Activated naive CD8-positive, alpha-beta T cell treated with anti-CD3 and anti-CD28 coated beads, Interleukin-2, amount 10 ng/mL, durations not matched to agents 7 days and 5 days (primary cell): ENCODE results near the gene NLRP1. TPM values are rescaled to one million over a fixed set of nuclear protein-coding genes. Genes with fewer than 3 reads are reported as not detected.
A peak's percentile ranks its signal among the peaks of the same experiment; 100 is the strongest.

Source experiments
- ATAC-seq: fragments of 150-1000 bp; cut with Tn5 transposase; one replicate; pipeline ENCODE4 v1.10.0; 2021; ENCODE audit warnings: low read depth, moderate library complexity
- POLR2A ChIA-PET: fragments of 350-600 bp; sonication (Branson Sonifier 250); formaldehyde crosslinking; loops from one replicate; lab custom pipeline; 2021; ENCODE audit warnings: antibody characterized with exemption; lab: Charles Lee
- DNase-seq: peaks from one replicate; pipeline ENCODE4 v3.0.0; 2021
- H3K27ac Mint-ChIP-seq: one replicate; pipeline ENCODE4 v1.8.0; 2022; ENCODE audit warnings: mild to moderate bottlenecking, mixed read lengths
- H3K27me3 Mint-ChIP-seq: one replicate; pipeline ENCODE4 v1.8.0; 2022; ENCODE audit warnings: mild to moderate bottlenecking, moderate library complexity, mixed read lengths
- H3K36me3 Mint-ChIP-seq: one replicate; pipeline ENCODE4 v1.8.0; 2021; ENCODE audit warnings: mild to moderate bottlenecking, mixed read lengths
- H3K4me1 Mint-ChIP-seq: one replicate; pipeline ENCODE4 v1.8.0; 2021; ENCODE audit warnings: mixed read lengths
- H3K4me3 Mint-ChIP-seq: one replicate; pipeline ENCODE4 v1.8.0; 2022; ENCODE audit warnings: mild to moderate bottlenecking, moderate library complexity, mixed read lengths
- H3K9me3 Mint-ChIP-seq: one replicate; pipeline ENCODE4 v1.8.0; 2021; ENCODE audit warnings: mixed read lengths
- total RNA-seq, 2 experiments: library from RNA; stranded (reverse); gene quantifications; one replicate each; pipeline ENCODE4 v1.2.3, GENCODE V29; 2021

The NLRP1 gene
- total RNA-seq, 2 experiments from 2014 or later: 120 to 126 TPM

DNA sequence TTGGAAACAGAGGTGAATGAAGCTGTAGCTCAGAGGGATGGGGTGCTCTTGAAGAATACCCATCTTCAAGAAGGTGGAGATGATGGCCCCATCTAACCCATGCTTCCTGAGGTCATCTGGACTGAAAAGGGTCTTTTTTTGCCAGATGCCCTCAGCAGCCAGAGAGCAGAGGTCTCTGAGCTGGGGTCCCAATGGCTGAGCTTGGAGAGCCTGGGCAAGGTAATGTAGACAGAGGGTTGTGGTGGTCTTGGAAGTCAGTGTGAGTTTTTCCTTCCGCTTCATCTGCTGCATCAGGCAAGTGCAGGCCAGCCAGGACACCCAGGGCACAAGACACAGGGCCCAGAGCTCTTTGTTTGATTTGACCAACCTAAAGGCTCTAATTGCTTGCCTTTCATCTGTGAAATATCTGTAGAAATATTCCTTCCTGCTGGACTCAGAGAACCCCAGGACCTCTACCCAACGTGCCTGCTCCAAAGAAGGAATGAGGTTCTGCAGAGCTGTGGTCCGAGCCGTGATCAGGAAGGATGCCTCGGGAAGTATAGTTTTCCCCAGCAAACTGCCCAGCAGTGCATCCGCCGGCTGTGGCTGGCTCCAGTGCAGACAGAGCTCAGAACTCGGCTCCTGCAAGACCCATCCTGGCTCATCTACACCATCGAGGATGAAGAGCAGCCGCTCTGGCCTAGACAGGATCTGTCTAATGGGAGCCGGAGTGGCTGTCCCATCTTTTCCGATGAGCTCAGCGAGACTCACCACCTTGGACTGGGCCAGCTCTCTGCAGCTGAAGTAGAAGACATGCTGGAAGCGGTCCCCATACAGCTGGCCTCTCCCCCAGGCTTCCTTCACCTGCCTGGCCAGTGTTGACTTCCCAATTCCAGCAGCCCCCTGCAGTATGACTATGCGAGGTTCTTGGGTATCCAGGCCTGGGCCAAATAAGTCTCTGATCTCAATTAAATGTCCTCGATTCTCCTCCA is 25.2 kb downstream of the NLRP1 start:
- Mint-ChIP-seq H3K27me3 (no peaks in the 10 kb centered on the region), H3K36me3 (peaks cover 40% of the 10 kb centered on the region)
- POLR2A ChIA-PET: interaction anchor here (0.5 kb wide), 1 partner anchor 508 kb away, joined by 4 read pairs; no protein-coding TSS in a partner anchor

DNA sequence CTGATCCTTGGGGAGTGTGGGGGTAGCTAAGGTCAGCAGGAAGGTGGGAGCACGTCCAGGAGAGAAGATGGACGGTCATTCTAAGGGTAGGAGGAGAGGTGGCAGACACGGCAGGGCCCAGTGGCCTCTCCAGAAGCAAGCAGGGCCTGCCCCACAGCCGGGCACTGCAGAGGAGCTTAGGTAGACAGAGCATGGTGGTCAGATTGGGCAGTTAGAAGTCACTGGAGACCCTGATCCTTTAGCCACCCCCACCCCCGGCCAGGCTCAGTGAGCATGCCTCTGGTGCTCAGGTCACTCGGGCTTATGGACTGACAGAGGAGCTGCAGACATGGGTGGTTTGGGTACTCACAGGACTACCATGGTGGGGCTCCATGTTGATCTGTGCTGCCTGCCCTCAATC is 26.3 kb downstream of the NLRP1 start:
- Mint-ChIP-seq H3K9me3 (no peaks in the 10 kb centered on the region), H3K4me3 (no peak overlapping the region), H3K27me3 (no peaks in the 10 kb centered on the region)

More for the DNA sequence above, 25.2 kb downstream of the NLRP1 start:
- no peak for ATAC-seq
- Mint-ChIP-seq H3K4me3 (no peak overlapping the region), H3K27ac (no peak overlapping the region), H3K9me3 (no peaks in the 10 kb centered on the region), H3K4me1 (peaks cover 12% of the 10 kb centered on the region)
- DNase-seq: no peak

DNA sequence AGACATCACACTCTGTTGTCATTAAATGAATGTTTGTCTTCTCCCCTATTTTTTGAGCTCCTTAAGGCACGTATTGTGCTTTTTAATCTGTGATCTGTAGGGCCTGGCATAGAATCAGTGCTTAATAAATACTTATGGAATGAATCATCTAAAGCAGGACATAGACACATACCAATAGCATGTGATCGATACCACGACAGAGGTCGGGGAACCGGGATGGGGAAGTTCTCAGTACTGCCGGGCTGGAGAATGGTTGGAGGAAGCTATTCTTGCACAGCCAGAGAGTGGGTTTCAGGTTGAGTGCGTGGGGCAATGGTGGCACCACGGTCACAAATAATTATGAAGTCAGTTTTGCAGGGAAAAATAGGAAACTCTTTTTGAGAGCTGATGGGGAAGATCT is 26.8 kb downstream of the NLRP1 start:
- Mint-ChIP-seq H3K27me3 (no peaks in the 10 kb centered on the region), H3K4me1 (peaks cover 7% of the 10 kb centered on the region), H3K36me3 (peaks cover 44% of the 10 kb centered on the region), H3K27ac (peak overlapping the region; percentile 28), H3K4me3 (no peak overlapping the region), H3K9me3 (no peaks in the 10 kb centered on the region)
- ATAC-seq (no peak), DNase-seq (no peak)
- POLR2A ChIA-PET: no interaction called here

More for the DNA sequence above, 26.3 kb downstream of the NLRP1 start:
- POLR2A ChIA-PET: no interaction called here
- Mint-ChIP-seq H3K4me1 (peaks cover 9% of the 10 kb centered on the region), H3K27ac (no peak overlapping the region), H3K36me3 (peaks cover 41% of the 10 kb centered on the region)
- no peak for DNase-seq
- no peak for ATAC-seq

DNA sequence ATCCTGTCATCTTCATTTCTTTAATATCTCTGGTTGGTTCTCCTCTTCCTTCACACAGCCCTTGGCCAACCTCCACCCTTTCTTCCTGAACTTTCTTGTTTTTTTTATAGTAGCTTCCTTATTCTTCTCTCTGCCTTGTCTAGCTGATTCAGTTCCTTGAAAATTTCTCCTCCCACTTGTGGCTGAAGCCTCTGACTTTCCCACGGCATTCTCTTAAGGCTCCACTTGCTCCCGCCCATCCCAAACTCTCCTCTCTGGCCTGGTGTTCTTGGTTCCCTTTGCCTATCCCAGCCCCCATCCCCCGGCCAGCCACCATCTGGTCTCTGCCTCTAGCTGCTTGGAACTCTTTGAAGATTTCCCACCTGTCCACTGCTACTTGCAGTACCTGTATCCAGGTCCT is 29.1 kb downstream of the NLRP1 start:
- Mint-ChIP-seq H3K27me3 (no peaks in the 10 kb centered on the region), H3K9me3 (no peaks in the 10 kb centered on the region), H3K36me3 (peaks cover 54% of the 10 kb centered on the region), H3K4me1 (peaks cover 7% of the 10 kb centered on the region), H3K4me3 (no peak overlapping the region), H3K27ac (peak overlapping the region; percentile 50)
- POLR2A ChIA-PET: no interaction called here
- ATAC-seq (no peak), DNase-seq (no peak)

DNA sequence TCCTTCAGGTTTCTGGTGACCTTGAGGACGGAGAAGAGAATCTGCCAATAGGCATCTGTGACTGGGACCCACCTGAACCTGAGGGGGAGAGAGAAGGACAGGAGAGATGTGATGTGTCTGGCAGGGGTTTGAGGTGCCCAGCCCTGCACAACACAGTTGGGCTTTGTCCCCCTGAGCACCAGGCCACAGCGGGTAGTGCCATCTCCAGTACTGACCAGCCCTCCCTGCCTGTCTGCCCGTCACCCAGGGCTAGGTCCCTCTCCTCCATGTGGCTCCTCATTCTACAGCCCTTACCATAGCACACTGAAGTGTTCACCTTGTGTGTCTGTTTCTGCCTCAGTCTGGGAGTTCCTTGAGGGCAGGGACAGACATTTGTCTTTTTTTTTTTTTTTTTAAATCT is 30.8 kb downstream of the NLRP1 start:
- Mint-ChIP-seq H3K27ac (no peak overlapping the region), H3K4me1 (peaks cover 7% of the 10 kb centered on the region), H3K9me3 (no peaks in the 10 kb centered on the region), H3K4me3 (no peak overlapping the region), H3K36me3 (peaks cover 54% of the 10 kb centered on the region), H3K27me3 (no peaks in the 10 kb centered on the region)
- POLR2A ChIA-PET: no interaction called here
- DNase-seq (no peak), ATAC-seq (no peak)

DNA sequence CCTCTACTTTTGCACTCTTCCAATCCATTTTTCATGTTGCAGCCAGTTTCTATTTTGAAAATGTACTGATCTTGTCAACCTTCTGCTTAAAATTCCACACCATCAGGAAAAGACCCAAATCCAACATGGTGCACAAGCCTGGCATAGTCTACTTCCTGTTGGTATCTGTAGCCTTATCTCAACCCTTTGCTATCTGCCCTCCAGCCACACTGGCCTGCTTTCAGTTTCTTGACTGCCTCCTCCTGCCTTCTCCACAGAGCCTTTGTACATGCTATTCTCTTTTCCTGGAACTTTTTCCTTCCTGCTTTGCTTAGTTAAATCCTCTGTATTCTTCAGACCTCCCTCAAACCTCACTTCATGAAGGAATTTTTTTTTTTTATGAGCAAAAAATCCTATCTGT is 31.5 kb downstream of the NLRP1 start:
- DNase-seq (no peak), ATAC-seq (no peak)
- POLR2A ChIA-PET: no interaction called here
- Mint-ChIP-seq H3K4me3 (no peak overlapping the region), H3K27me3 (no peaks in the 10 kb centered on the region), H3K36me3 (peaks cover 58% of the 10 kb centered on the region), H3K4me1 (peaks cover 7% of the 10 kb centered on the region), H3K9me3 (no peaks in the 10 kb centered on the region), H3K27ac (peak overlapping the region; percentile 13)

DNA sequence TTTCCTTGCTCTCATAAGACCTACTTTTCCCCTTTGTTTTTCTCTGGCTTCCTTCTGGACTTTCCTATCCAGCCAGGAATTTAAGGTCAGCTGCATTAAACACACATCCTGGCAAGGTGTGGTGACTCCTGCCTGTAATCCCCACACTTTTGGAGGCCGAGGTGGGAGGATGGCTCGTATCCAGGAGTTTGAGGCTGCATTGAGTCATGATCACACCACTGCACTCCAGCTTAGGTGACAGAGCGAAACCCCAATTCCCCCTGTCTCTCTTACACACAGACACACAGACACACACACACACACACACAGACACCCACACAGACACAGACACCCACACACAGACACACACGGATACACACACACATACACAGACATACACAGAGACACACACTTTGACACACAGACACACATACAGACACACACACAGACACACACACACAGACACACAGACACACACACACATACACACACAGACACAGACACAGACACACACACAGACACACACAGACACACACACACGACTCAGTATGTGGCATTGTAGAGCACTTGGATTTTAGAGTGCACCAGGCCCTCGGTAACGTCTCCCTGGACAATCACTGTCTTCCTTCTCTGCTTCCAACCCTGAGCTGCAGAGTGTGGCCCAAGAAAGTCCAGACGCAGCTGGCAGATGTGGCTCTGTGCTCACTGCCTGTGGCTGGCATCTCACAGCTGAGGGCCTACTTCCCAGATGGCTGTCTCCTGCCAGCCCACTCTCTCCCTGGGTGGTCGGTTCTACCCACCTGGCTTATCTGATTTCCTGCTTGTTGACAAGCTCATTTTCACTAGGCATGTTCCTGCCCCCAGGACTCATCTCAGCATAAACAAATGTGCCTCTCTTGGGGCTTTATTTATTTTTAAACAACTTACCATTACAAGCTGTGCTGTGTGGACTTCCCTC is 39.0 kb downstream of the NLRP1 start:
- POLR2A ChIA-PET: interaction anchor here (0.6 kb wide), 1 partner anchor 76 kb away, joined by 3 read pairs; no protein-coding TSS in a partner anchor
- no peak overlapping the region for H3K4me3 Mint-ChIP-seq
- H3K27ac Mint-ChIP-seq: no peak overlapping the region
- H3K4me1 Mint-ChIP-seq: no peaks in the 10 kb centered on the region
- H3K27me3 Mint-ChIP-seq: no peaks in the 10 kb centered on the region
- no peak for ATAC-seq
- H3K36me3 Mint-ChIP-seq: peaks cover 36% of the 10 kb centered on the region
- no peak for DNase-seq
- no peaks in the 10 kb centered on the region for H3K9me3 Mint-ChIP-seq

DNA sequence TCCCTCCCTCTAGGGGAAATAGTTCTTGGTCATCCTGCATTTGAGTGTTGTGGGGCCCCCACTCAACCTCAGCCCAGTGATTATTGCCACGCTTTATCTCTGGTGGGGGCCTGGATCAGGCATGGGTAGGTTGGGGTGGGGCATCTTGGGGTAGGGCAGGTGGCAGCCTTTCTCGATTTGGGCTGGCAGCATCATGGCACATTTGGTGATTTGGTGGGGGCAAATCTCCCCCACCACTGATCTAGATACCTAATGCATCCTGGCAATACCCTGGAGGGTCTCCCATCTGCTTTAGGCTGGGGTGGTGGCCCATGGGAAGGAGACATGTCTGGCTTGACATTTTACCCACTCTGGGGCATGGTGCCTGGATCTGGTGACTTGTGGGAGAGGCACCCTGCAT is 40.2 kb downstream of the NLRP1 start:
- no peak for DNase-seq
- H3K4me1 Mint-ChIP-seq: no peaks in the 10 kb centered on the region
- POLR2A ChIA-PET: no interaction called here
- no peaks in the 10 kb centered on the region for H3K27me3 Mint-ChIP-seq
- peaks cover 36% of the 10 kb centered on the region for H3K36me3 Mint-ChIP-seq
- no peak overlapping the region for H3K27ac Mint-ChIP-seq
- H3K4me3 Mint-ChIP-seq: no peak overlapping the region
- ATAC-seq: no peak
- H3K9me3 Mint-ChIP-seq: no peaks in the 10 kb centered on the region

DNA sequence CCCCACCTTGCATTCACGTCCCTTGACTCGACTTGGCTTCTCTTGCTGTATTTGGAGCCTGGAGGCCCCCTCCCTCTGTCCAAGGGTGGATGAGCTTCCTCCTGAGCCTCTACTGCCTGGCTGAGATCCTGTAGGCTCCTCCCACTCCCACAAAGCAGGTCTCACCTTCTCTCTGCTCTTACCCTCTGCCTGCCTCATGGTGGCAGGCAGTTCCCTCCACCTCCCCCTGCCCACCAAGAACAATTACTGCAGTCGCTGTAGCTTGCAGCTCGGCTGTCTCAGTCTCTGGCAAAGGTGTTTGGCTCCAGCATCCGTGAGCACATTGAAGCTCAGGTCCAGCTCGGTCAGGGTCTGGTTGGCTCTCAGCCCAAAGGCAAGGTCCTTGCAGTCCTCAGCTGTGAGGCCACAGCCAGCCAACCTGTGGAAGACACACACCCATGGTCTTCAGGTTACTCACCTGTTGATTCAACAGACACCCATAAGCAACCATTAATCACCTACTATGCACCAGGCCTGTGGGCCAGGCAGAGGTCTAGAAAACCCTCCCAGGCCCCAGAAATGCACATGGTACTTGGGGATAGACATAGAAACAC is 42.6 kb downstream of the NLRP1 start:
- Mint-ChIP-seq H3K4me3 (no peak overlapping the region), H3K9me3 (no peaks in the 10 kb centered on the region), H3K4me1 (no peaks in the 10 kb centered on the region), H3K27me3 (no peaks in the 10 kb centered on the region), H3K36me3 (peaks cover 14% of the 10 kb centered on the region), H3K27ac (no peak overlapping the region)
- no peak for ATAC-seq
- POLR2A ChIA-PET: no interaction called here
- no peak for DNase-seq

DNA sequence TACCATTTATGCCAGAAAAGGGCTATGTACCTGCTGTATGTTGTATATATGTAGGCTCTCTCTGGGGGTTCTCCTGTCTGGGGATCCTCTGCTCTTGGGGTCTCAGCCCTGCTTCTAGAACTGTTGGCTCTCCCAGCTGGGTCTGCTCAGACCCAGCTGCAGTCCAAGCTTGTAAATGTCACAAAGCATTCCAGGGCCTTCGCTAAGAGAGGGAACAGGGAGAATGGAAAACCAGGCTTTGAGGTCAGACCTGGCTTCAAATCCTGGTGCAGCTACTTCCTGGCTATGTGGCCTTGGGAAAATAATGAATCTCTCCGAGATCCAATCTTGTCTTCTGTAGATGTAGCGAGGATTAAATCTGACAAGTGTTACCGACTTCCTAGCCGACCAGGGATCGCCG is 44.0 kb downstream of the NLRP1 start:
- H3K9me3 Mint-ChIP-seq: no peaks in the 10 kb centered on the region
- H3K27me3 Mint-ChIP-seq: no peaks in the 10 kb centered on the region
- H3K36me3 Mint-ChIP-seq: peaks cover 14% of the 10 kb centered on the region
- no peak overlapping the region for H3K4me3 Mint-ChIP-seq
- DNase-seq (no peak), ATAC-seq (no peak)
- POLR2A ChIA-PET: no interaction called here
- no peaks in the 10 kb centered on the region for H3K4me1 Mint-ChIP-seq
- no peak overlapping the region for H3K27ac Mint-ChIP-seq

DNA sequence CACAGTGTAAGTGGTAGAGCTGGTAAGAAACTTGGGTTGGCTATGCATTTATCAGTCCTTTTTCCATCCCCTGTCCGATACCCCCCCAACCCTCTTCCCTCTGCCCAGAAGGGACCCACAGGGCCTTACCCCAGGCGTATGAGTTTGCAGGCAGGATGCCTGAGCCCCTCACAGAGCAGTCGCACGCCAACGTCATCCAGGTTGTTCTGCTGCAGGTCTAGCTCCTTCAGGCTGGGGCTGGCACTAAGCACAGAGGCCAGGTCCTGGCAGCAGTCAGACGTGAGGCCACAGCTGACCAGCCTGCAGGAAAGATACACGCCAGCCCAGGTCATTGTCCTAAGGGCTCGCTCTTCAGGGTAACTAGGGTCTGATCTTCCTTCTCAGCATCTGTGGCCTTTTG is 45.0 kb downstream of the NLRP1 start:
- H3K9me3 Mint-ChIP-seq: no peaks in the 10 kb centered on the region
- H3K4me3 Mint-ChIP-seq: no peak overlapping the region
- no peaks in the 10 kb centered on the region for H3K27me3 Mint-ChIP-seq
- no peak overlapping the region for H3K27ac Mint-ChIP-seq
- ATAC-seq (no peak), DNase-seq (no peak)
- H3K4me1 Mint-ChIP-seq: no peaks in the 10 kb centered on the region
- H3K36me3 Mint-ChIP-seq: peaks cover 17% of the 10 kb centered on the region
- POLR2A ChIA-PET: no interaction called here

DNA sequence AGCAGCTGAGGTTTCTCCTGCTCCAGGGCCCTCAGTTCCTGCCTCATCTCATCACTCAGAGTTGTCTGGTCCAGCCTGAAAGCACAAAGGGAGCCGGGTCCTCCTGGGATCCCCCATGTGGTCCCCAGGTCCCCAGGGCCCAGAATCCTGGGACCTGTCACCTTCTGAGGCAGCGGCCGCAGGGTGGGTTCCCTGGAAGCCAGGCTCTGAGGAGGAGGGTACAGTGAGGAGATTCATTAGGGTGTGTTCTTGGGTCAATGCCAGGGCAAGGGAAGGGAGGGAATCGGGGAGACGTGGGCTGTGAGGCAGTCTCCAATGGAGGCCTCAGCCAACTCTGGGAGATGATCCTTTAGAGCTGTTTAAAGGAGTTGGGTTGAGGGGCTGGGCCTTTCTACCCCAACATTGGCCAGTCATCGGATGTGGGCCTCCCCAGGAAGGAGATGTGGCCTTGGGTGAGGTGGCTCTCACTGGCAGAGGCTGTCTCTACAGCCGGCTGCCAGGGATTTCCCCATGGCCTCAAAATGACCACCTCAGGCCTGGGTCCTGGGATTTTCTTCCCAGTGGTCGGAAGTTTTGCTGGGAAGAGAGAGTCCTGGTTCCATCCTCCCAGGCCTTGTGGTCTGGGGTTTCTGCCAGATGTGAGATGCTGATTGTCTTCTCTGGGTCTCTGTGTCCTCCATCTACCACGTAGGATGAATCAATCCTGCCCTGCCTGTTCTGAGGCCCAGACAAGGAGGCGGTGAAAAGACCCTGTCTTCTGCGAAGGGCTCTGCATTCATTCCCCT is 47.3 kb downstream of the NLRP1 start:
- no peak for DNase-seq
- no peaks in the 10 kb centered on the region for H3K9me3 Mint-ChIP-seq
- no peak overlapping the region for H3K27ac Mint-ChIP-seq
- H3K4me1 Mint-ChIP-seq: no peaks in the 10 kb centered on the region
- POLR2A ChIA-PET: interaction anchor here (1.0 kb wide), 1 partner anchor 10 kb away, joined by 3 read pairs; no protein-coding TSS in a partner anchor
- no peak for ATAC-seq
- H3K4me3 Mint-ChIP-seq: no peak overlapping the region
- no peaks in the 10 kb centered on the region for H3K27me3 Mint-ChIP-seq
- H3K36me3 Mint-ChIP-seq: peaks cover 22% of the 10 kb centered on the region
